Activated T-helper 9 cell treated with anti-CD3 and anti-CD28 coated beads, Interleukin-2, amount 50 U/mL, for 16 hours (primary cell): ENCODE data around the gene CDK12.
A peak's percentile ranks its signal among the peaks of the same experiment; 100 is the strongest.
"Not testable (repeated sequence)": the region's sequence is repeated elsewhere in the genome, so short reads cannot be mapped to it uniquely, and the experiment has no call there.

ENCODE experiments used
- DNase-seq: peaks from one replicate; pipeline ENCODE4 v3.0.0-alpha.2; 2020; ENCODE audit warnings: low read depth

CDK12 gene

DNA sequence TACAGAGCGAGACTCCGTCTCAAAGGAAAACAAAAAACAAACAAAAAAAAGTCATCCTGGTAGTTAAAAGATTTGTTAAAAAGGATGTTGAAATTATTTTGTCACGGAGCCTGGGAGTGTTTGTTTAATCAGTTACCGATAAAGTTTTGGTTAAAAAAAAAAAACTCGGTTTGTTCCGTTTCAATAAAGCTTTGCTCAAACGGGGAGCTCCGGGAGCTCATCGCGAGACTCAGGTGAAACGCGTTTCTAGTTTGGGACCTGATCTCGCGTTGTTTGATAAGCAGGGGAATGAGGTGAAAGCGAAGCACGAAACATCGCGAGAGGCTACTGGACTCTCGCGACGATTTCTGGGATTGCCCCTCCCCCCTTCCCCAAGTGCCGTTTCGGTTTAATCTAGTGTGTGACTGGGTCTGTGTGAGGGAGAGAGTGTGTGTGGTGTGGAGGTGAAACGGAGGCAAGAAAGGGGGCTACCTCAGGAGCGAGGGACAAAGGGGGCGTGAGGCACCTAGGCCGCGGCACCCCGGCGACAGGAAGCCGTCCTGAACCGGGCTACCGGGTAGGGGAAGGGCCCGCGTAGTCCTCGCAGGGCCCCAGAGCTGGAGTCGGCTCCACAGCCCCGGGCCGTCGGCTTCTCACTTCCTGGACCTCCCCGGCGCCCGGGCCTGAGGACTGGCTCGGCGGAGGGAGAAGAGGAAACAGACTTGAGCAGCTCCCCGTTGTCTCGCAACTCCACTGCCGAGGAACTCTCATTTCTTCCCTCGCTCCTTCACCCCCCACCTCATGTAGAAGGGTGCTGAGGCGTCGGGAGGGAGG is at the start of gene CDK12:
Gene CDK12 (plus strand): TSS at position 374 of the 813 bp plus-strand sequence. CDS start 586 bp downstream, outside the sequence.
- DNase-seq, result peak; percentile 85

DNA sequence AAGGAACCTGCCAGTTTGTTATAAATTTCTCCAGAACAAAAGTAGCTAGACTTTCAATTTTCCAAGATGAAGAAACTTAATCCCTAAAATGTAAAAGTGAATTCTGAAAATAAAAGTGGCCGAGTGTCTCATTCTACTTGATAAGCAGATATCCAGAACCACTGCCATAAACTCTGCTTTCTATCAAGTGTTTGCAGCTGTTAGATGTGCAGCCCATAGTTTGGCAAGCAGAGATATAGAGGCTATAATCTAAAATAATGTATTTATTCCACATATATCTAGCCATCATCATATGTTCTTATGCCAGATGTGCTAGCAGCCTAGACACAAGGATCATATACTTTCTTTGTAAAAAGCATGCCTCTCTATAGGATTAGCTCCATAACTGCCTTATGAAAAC is 45.1 kb upstream of the CDK12 start:
- DNase-seq, result no peak

DNA sequence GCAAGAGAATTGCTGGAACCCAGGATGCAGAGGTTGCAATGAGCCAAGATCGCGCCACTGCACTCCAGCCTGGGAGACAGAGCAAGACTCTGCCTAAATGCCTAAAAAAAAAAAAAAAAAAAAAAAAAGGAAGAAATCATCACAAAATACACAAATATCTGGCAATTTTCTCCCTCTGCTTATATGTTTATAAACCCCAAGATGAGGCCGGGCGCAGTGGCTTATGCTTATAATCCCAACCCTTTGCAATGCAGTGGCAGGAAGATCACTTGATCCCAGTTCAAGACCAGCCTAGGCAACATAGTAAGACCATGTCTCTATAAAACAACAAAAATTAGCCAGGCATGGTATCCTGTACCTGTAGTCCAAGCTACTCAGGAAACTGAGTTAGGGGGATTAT is 31.7 kb upstream of the CDK12 start:
- no peak for DNase-seq

DNA sequence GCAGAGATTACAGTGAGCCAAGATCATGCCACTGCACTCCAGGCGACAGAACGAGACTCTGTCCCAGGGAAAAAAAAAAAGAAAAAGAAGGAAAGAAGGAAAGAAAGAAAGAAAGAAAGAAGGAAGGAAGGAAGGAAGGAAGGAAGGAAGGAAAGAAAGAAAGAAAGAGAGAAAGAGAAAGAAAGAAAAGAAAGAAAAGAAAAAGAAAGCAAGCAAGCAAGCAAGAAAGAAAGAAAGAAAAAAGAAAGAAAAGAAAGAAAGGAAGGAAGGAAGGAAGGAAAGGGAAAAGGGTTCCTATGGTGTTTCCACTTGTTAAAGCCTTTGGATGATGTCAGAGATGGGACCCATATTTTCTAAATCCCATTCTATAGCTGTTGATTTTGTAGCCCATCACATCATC is 21.4 kb upstream of the CDK12 start:
- not testable (repeated sequence) for DNase-seq

DNA sequence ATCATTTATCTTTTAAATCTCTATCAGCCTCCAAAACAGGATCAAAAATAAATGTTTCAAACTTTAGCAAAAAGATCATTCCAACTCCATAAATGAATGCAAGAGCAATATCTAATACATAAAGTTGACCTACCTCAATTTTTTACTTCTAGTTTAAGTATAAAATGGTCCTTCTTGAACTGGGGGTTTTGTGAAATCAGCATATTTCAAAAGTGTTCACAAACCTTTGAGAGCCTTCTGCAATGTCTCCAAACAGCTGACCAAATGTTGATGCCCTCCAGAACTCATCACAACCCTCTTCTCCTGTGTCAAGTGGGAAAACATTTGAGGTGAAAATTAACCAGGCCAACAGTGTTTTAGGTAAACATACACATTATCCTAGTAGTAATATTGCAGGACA is 18.0 kb upstream of the CDK12 start:
- no peak for DNase-seq

DNA sequence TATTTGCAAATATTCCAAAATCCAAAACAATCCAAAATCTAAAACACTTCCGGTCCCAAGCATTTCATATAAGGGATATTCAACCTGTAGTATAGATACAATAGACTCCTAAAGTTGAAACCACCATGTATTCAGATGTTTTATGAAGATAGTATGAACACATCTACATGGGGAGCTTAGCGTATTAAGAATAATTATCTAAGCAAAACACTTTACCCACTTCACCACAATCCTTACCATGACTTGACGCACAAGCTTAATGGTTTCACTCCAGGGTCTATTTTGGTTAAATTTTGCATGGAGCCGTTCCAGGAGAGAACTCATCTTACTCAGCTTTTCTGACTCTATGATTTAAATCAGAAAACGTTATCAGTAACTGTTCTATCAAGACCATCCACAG is 13.7 kb upstream of the CDK12 start:
- no peak for DNase-seq

DNA sequence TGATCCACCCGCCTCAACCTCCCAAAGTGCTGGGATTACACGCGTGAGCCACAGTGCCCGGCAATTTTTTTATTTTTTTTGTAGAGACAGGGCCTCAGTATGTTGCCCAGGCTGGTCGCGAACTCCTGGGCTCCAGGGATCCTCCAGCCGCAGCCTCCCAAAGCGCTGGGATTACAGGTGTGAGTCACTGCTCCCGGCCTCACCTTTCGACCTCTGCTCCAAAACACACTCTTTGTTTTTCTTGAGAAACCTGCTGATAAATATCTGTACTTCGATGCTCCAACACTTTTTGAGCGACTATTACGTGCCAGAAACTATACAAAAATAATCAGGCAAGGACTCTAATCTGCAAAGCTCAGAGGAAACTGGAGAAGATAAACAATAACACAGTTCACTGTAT is 11.2 kb upstream of the CDK12 start:
- DNase-seq, result no peak

DNA sequence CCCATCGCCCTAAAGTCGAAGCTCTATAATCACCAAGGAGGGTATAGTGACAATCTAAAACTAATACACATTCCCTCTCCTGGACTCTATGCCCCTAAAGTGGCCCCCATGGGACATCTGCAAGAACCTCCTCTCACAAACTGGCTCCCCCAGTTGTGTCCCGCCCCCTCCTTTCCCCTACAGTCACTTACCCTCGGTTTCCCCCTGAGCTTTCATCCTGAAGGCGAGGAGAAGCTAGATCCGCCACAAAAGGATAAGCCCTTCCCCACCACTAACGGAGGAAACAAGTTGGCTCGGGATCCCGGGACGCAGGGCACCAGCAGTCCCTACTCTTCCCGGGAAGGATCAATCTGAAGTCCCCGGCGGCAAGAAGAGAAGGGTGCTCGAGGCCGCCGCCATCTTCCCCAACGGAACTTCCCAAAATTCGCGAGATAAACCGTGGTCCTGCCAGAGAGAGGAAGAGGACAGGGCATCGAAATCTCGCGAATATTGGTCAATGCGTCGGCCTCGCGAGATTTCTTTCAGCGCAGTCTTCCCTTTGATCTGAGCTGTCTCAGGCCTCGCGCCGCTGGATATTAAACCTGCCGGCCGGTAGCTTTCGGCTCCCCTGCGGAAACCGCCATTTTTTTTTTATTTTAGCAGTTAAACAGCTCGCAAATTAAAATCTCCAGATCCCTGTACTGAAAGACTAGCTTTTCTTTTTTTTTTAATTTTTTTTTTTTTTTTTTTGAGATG is 10.3 kb upstream of the CDK12 start, which contains the start of gene MED1:
Gene MED1 (minus strand): TSS at position 417 of the 735 bp plus-strand sequence. CDS start 201 bp downstream, at position 216.
- DNase-seq, result peak; percentile 85

- no peak for DNase-seq
Observed at GRCh38 chr17:39455919-39456318, 5.4 kb upstream of the CDK12 start.

DNA sequence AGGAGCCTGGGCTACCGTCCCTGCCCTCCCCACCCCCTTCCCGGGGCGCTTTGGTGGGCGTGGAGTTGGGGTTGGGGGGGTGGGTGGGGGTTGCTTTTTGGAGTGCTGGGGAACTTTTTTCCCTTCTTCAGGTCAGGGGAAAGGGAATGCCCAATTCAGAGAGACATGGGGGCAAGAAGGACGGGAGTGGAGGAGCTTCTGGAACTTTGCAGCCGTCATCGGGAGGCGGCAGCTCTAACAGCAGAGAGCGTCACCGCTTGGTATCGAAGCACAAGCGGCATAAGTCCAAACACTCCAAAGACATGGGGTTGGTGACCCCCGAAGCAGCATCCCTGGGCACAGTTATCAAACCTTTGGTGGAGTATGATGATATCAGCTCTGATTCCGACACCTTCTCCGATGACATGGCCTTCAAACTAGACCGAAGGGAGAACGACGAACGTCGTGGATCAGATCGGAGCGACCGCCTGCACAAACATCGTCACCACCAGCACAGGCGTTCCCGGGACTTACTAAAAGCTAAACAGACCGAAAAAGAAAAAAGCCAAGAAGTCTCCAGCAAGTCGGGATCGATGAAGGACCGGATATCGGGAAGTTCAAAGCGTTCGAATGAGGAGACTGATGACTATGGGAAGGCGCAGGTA is 762 bp downstream of the CDK12 start:
- peak; percentile 4 for DNase-seq

- no peak for DNase-seq
Observed at GRCh38 chr17:39462631-39463375, 1.5 kb downstream of the CDK12 start.

- not testable (repeated sequence) for DNase-seq
Observed at GRCh38 chr17:39464639-39465181, 3.4 kb downstream of the CDK12 start.

- DNase-seq, result not testable (repeated sequence)
Observed at GRCh38 chr17:39468610-39469009, 7.3 kb downstream of the CDK12 start.

GRCh38 chr17:39473310-39473709 is 12.0 kb downstream of the CDK12 start:
- DNase-seq, result no peak

DNA sequence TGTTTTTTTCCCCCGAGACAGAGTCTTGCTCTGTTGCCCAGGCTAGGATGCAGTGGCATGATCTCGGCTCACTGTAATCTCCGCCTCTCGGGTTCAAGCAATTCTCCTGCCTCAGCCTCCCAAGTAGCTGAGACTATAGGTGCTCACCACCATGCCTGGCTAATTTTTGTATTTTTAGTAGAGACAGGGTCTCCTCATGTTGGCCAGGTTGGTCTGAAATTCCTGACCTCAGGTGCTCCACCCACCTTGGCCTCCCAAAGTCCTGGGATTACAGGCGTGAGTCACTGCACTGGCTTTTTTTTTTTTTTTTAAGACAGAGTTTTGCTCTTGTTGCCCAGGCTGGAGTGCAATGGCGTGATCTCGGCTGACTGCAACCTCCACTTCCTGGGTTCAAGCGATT is 18.3 kb downstream of the CDK12 start:
- DNase-seq, result not testable (repeated sequence)

DNA sequence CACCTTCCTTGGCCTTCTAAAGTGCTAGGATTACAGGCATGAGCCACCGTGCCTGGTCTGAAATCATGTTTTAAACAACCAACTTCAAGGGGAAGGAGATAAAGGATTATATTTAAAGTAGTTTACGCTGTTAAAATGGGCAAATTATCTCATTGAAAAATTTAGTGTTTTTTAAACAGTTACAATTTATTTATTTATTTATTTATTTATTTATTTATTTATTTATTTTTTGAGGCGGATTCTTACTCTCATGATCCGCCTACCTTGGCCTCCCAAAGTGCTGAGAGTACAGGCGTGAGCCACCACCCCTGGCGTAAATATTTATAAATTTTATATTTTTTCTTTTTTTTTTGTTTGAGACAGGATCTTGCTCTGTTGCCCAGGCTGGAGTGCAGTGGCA is 22.2 kb downstream of the CDK12 start:
- no peak for DNase-seq

- DNase-seq, result no peak
Observed at GRCh38 chr17:39484178-39484577, 22.9 kb downstream of the CDK12 start.

DNA sequence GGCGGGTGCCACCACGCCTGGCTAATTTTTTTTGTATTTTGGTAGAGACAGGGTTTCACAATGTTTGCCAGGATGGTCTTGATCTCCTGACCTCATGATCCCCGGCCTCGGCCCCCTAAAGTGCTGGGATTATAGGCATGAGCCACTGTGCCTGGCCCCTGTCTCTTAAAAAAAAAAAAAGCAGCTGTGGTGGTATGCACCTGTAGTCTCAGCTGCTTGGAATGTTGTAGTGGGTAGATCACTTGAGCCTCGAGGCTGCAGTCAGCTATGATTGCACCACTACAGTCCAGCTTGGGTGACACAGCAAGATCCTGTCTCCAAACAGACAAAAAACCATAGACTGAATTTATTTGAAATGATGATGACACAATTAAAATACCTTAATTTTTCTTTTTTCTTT is 24.3 kb downstream of the CDK12 start:
- DNase-seq, result no peak

- no peak for DNase-seq
Observed at GRCh38 chr17:39486242-39486641, 25.0 kb downstream of the CDK12 start.

GRCh38 chr17:39487490-39487889 is 26.2 kb downstream of the CDK12 start:
- DNase-seq, result not testable (repeated sequence)

GRCh38 chr17:39487946-39488345 is 26.7 kb downstream of the CDK12 start:
- no peak for DNase-seq

DNA sequence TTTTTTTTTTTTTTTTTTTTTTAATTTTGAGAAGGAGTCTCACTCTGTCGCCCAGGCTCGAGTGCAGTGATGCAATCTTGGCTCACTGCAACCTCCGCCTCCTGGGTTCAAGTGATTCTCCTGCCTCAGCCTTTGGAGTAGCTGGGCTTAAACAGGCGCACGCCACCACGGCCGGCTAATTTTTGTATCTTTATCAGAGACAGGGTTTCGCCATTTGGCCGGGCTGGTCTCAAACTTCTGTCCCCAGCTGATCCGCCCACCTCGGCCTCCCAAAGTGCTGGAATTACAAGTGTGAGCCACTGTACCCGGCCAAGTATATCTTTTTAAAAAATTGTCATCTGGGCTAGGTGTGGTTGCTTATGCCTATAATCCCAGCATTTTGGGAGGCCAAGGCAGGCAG is 35.6 kb downstream of the CDK12 start:
- DNase-seq, result not testable (repeated sequence)
